ENCODE data around the gene GAS2. TPM values are rescaled to one million over a fixed set of nuclear protein-coding genes. Genes with fewer than 3 reads are reported as not detected.

Gene GAS2
- polyA plus RNA-seq, 3 donors, result 0.86 to 1.00 (median 0.89) TPM

GRCh38 chr11:22635689-22636088, 30.7 kb upstream of the GAS2 start:
- H3K4me1 ChIP-seq (ENCODE audit: control insufficient read depth in 1 of 2, insufficient read depth in 2 of 2, low read length in 2 of 2), result no peaks in the 10 kb centered on the region
- no peak overlapping the region for H3K27ac ChIP-seq (ENCODE audit: low read depth in 1 of 2, low read length in 2 of 2)
- no peaks in the 10 kb centered on the region for H3K27me3 ChIP-seq (ENCODE audit: control insufficient read depth in 2 of 2, insufficient read depth in 2 of 2, low read length in 2 of 2)
- no peak overlapping the region for H3K4me3 ChIP-seq (replicated peaks in 1 of 3; ENCODE audit: low read depth in 2 of 3, low read length in 3 of 3)
- Mint-ChIP-seq H3K27me3 (ENCODE audit: low read depth in 3 of 3) (peaks cover 0 to 2% (median 0%) of the 10 kb centered on the region in 3 donors), H3K9me3 (peaks cover 0 to 5% (median 0%) of the 10 kb centered on the region in 7 donors), H3K4me3 (no peak overlapping the region), H3K27ac (peak overlapping the region in 1 of 7 donors; percentile 31), H3K36me3 (no peaks in the 10 kb centered on the region), H3K4me1 (peaks cover 2% of the 10 kb centered on the region)
- H4K20me1 ChIP-seq (ENCODE audit: insufficient read depth, low read length), result no peaks in the 10 kb centered on the region
- no peak overlapping the region for H3K4me2 ChIP-seq (replicated peaks; ENCODE audit: extremely low read depth, low read length, poor library complexity, severe bottlenecking)
- no CpG with 5 or more reads among the region's 1 CpG for WGBS (ENCODE audit: insufficient coverage)
- DNase-seq, result no peak
- H2AFZ ChIP-seq (ENCODE audit: insufficient read depth, low read depth, low read length, poor library complexity, severe bottlenecking), result no peak overlapping the region
- intact Hi-C loops (cut with micrococcal nuclease), result no loop called here
- no peak overlapping the region for H3K9ac ChIP-seq (ENCODE audit: insufficient read depth, low read length, poor library complexity, severe bottlenecking)
- H3K36me3 ChIP-seq (replicated peaks in 1 of 2; ENCODE audit: control insufficient read depth in 1 of 2, insufficient read depth in 2 of 2, low read length in 2 of 2), result no peaks in the 10 kb centered on the region
- H3K79me2 ChIP-seq (ENCODE audit: insufficient read depth, low read length), result no peaks in the 10 kb centered on the region
- H3K9me3 ChIP-seq (replicated peaks in 1 of 2; ENCODE audit: control insufficient read depth in 1 of 2, insufficient read depth in 1 of 2, low read length in 2 of 2), result no peaks in the 10 kb centered on the region
- TF ChIP-seq, protein P1, sequence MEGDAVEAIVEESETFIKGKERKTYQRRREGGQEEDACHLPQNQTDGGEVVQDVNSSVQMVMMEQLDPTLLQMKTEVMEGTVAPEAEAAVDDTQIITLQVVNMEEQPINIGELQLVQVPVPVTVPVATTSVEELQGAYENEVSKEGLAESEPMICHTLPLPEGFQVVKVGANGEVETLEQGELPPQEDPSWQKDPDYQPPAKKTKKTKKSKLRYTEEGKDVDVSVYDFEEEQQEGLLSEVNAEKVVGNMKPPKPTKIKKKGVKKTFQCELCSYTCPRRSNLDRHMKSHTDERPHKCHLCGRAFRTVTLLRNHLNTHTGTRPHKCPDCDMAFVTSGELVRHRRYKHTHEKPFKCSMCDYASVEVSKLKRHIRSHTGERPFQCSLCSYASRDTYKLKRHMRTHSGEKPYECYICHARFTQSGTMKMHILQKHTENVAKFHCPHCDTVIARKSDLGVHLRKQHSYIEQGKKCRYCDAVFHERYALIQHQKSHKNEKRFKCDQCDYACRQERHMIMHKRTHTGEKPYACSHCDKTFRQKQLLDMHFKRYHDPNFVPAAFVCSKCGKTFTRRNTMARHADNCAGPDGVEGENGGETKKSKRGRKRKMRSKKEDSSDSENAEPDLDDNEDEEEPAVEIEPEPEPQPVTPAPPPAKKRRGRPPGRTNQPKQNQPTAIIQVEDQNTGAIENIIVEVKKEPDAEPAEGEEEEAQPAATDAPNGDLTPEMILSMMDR (IDR thresholded peaks at IDR 0.05), result no peak

- no peak for DNase-seq
- peaks cover 0 to 2% (median 0%) of the 10 kb centered on the region in 7 donors for H3K9me3 Mint-ChIP-seq
- H4K20me1 ChIP-seq (ENCODE audit: insufficient read depth, low read length), result no peaks in the 10 kb centered on the region
- H3K79me2 ChIP-seq (ENCODE audit: insufficient read depth, low read length), result no peaks in the 10 kb centered on the region
- intact Hi-C loops (cut with micrococcal nuclease), result no loop called here
- H3K27me3 ChIP-seq (ENCODE audit: control insufficient read depth in 2 of 2, insufficient read depth in 2 of 2, low read length in 2 of 2), result no peaks in the 10 kb centered on the region
- H3K9me3 ChIP-seq (replicated peaks in 1 of 2; ENCODE audit: control insufficient read depth in 1 of 2, insufficient read depth in 1 of 2, low read length in 2 of 2), result no peaks in the 10 kb centered on the region
- no peak overlapping the region for H3K4me3 ChIP-seq (replicated peaks in 1 of 3; ENCODE audit: low read depth in 2 of 3, low read length in 3 of 3)
- no peaks in the 10 kb centered on the region for H3K4me1 ChIP-seq (ENCODE audit: control insufficient read depth in 1 of 2, insufficient read depth in 2 of 2, low read length in 2 of 2)
- no peak overlapping the region for H3K27ac ChIP-seq (ENCODE audit: low read depth in 1 of 2, low read length in 2 of 2)
- no CpG with 5 or more reads among the region's 2 CpGs for WGBS (ENCODE audit: insufficient coverage)
- H3K36me3 Mint-ChIP-seq, result no peaks in the 10 kb centered on the region
- TF ChIP-seq, protein P1 (IDR thresholded peaks at IDR 0.05), result no peak
- no peak overlapping the region for H3K27ac Mint-ChIP-seq
- no peak overlapping the region for H3K4me3 Mint-ChIP-seq
- no peaks in the 10 kb centered on the region for H3K36me3 ChIP-seq (replicated peaks in 1 of 2; ENCODE audit: control insufficient read depth in 1 of 2, insufficient read depth in 2 of 2, low read length in 2 of 2)
- no peak overlapping the region for H3K4me2 ChIP-seq (replicated peaks; ENCODE audit: extremely low read depth, low read length, poor library complexity, severe bottlenecking)
- H3K9ac ChIP-seq (ENCODE audit: insufficient read depth, low read length, poor library complexity, severe bottlenecking), result no peak overlapping the region
- peaks cover 2% of the 10 kb centered on the region for H3K4me1 Mint-ChIP-seq
- no peak overlapping the region for H2AFZ ChIP-seq (ENCODE audit: insufficient read depth, low read depth, low read length, poor library complexity, severe bottlenecking)
- H3K27me3 Mint-ChIP-seq (ENCODE audit: low read depth in 3 of 3), result peaks cover 0 to 2% (median 0%) of the 10 kb centered on the region in 3 donors
Observed at GRCh38 chr11:22640862-22641261, 25.5 kb upstream of the GAS2 start.

All from CD14-positive monocyte (primary cell).